ENCODE results near the gene ELN. TPM values are rescaled to one million over a fixed set of nuclear protein-coding genes. Genes with fewer than 3 reads are reported as not detected.

ELN gene
- total and polyA plus RNA-seq, 2 donors (not counting 1 experiment from before 2014, with no cell fraction given) = not detected

DNA sequence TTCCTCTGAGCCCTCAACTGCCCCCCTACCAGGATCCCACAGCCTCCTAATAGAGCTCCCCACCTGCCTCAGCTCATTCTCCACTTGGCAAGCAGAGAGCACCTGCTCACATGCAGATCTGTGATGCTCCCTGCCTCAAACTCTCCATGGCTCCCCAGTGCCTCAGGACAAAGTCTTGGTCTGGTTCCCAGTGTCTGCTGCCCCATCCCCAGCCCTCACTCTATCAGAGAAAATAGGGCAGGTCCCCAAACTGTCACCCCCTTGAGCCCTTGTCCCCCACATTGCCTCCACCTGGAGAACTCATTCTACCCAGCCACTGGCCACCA, 20.8 kb upstream of the ELN start:
- H3K79me2 ChIP-seq (ENCODE audit: control insufficient read depth, insufficient read depth, low read length) = no peaks in the 10 kb centered on the region
- H3K4me3 Mint-ChIP-seq = no peak overlapping the region
- H3K9ac ChIP-seq (ENCODE audit: low read length) = no peak overlapping the region
- H3K4me1 ChIP-seq (ENCODE audit: control insufficient read depth in 2 of 2, insufficient read depth in 2 of 2, low read length in 2 of 2) = no peaks in the 10 kb centered on the region
- POLR2A ChIA-PET = no interaction called here
- H3K4me2 ChIP-seq (replicated peaks; ENCODE audit: low read depth, low read length, poor library complexity, severe bottlenecking) = no peak overlapping the region
- CTCF ChIA-PET = no interaction called here
- no peaks in the 10 kb centered on the region for H3K27me3 Mint-ChIP-seq
- no peaks in the 10 kb centered on the region for H3K9me3 Mint-ChIP-seq (ENCODE audit: insufficient read depth)
- peaks cover 6% of the 10 kb centered on the region for H3K4me1 Mint-ChIP-seq
- H2AFZ ChIP-seq (ENCODE audit: insufficient read depth, low read depth, low read length, poor library complexity, severe bottlenecking) = no peak overlapping the region
- no peak for TF ChIP-seq EZH2 (IDR thresholded peaks at IDR 0.05; ENCODE audit: borderline replicate concordance, insufficient read depth, low read depth, low read length, poor library complexity, severe bottlenecking)
- TF ChIP-seq, protein P1, sequence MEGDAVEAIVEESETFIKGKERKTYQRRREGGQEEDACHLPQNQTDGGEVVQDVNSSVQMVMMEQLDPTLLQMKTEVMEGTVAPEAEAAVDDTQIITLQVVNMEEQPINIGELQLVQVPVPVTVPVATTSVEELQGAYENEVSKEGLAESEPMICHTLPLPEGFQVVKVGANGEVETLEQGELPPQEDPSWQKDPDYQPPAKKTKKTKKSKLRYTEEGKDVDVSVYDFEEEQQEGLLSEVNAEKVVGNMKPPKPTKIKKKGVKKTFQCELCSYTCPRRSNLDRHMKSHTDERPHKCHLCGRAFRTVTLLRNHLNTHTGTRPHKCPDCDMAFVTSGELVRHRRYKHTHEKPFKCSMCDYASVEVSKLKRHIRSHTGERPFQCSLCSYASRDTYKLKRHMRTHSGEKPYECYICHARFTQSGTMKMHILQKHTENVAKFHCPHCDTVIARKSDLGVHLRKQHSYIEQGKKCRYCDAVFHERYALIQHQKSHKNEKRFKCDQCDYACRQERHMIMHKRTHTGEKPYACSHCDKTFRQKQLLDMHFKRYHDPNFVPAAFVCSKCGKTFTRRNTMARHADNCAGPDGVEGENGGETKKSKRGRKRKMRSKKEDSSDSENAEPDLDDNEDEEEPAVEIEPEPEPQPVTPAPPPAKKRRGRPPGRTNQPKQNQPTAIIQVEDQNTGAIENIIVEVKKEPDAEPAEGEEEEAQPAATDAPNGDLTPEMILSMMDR (IDR thresholded peaks at IDR 0.05) = no peak
- intact Hi-C loops (cut with micrococcal nuclease) = no loop called here
- H3K9me3 ChIP-seq (ENCODE audit: control extremely low read depth in 1 of 3, control insufficient read depth in 2 of 3, insufficient read depth in 1 of 3, low read length in 2 of 3) = no peaks in the 10 kb centered on the region
- H3K4me3 ChIP-seq (ENCODE audit: control extremely low read depth in 1 of 5, extremely low read depth in 1 of 5, insufficient read depth in 1 of 5, low read depth in 2 of 5, low read length in 4 of 5) = no peak overlapping the region
- no peak for DNase-seq
- H3K27ac Mint-ChIP-seq = no peak overlapping the region
- H3K36me3 ChIP-seq (replicated peaks in 1 of 2; ENCODE audit: control extremely low read depth in 1 of 2, control insufficient read depth in 1 of 2, extremely low read depth in 1 of 2, insufficient read depth in 2 of 2, low read length in 1 of 2) = no peaks in the 10 kb centered on the region
- no peaks in the 10 kb centered on the region for H3K27me3 ChIP-seq (replicated peaks in 1 of 4; ENCODE audit: control extremely low read depth in 1 of 4, control insufficient read depth in 3 of 4, insufficient read depth in 4 of 4, low read length in 3 of 4)
- ATAC-seq (ENCODE audit: low read depth) = no peak
- H4K20me1 ChIP-seq (ENCODE audit: control insufficient read depth, insufficient read depth, low read length, poor library complexity, severe bottlenecking) = no peaks in the 10 kb centered on the region
- H3K27ac ChIP-seq (ENCODE audit: low read length in 2 of 2) = no peak overlapping the region

DNA sequence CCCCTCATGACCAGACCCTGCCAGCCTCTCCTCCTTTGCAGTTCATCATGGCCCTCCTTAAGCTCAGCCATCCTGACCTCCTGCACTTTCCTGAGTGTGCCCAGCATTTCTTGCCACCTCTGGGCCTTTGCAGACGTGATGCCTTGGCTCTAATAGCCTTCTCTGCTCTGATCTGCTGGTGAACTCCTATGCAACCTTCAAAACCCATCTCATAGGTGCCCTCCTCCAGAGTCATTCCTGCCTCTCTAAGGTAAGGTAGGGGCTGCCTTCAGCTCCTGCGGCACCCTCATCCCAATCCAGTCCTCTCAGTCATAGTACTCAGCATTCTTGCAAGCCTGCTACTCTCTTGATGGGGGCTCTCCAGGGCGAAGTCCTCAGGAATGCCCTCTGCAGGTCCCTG, 19.3 kb upstream of the ELN start:
- H3K4me3 Mint-ChIP-seq = no peak overlapping the region
- Histone ChIP-seq H3K79me2 (ENCODE audit: control insufficient read depth, insufficient read depth, low read length) (no peaks in the 10 kb centered on the region), H3K4me2 (replicated peaks; ENCODE audit: low read depth, low read length, poor library complexity, severe bottlenecking) (no peak overlapping the region), H3K9ac (ENCODE audit: low read length) (no peak overlapping the region), H3K36me3 (replicated peaks in 1 of 2; ENCODE audit: control extremely low read depth in 1 of 2, control insufficient read depth in 1 of 2, extremely low read depth in 1 of 2, insufficient read depth in 2 of 2, low read length in 1 of 2) (no peaks in the 10 kb centered on the region), H2AFZ (ENCODE audit: insufficient read depth, low read depth, low read length, poor library complexity, severe bottlenecking) (no peak overlapping the region), H3K4me1 (ENCODE audit: control insufficient read depth in 2 of 2, insufficient read depth in 2 of 2, low read length in 2 of 2) (peaks cover 0 to 8% of the 10 kb centered on the region in 2 donors), H3K27me3 (replicated peaks in 1 of 4; ENCODE audit: control extremely low read depth in 1 of 4, control insufficient read depth in 3 of 4, insufficient read depth in 4 of 4, low read length in 3 of 4) (peaks cover 0 to 3% (median 0%) of the 10 kb centered on the region in 4 experiments), H3K4me3 (ENCODE audit: control extremely low read depth in 1 of 5, extremely low read depth in 1 of 5, insufficient read depth in 1 of 5, low read depth in 2 of 5, low read length in 4 of 5) (no peak overlapping the region), H3K27ac (ENCODE audit: low read length in 2 of 2) (no peak overlapping the region), H4K20me1 (ENCODE audit: control insufficient read depth, insufficient read depth, low read length, poor library complexity, severe bottlenecking) (no peaks in the 10 kb centered on the region), H3K9me3 (ENCODE audit: control extremely low read depth in 1 of 3, control insufficient read depth in 2 of 3, insufficient read depth in 1 of 3, low read length in 2 of 3) (no peaks in the 10 kb centered on the region)
- ATAC-seq (ENCODE audit: low read depth) (no peak), DNase-seq (no peak)
- WGBS (ENCODE audit: insufficient coverage) = 87% methylated on average over 2 of the region's 3 CpGs
- no peaks in the 10 kb centered on the region for H3K9me3 Mint-ChIP-seq (ENCODE audit: insufficient read depth)
- intact Hi-C loops (cut with micrococcal nuclease) = no loop called here
- POLR2A ChIA-PET = no interaction called here
- TF ChIP-seq, protein P1 (IDR thresholded peaks at IDR 0.05) = no peak
- no peak for TF ChIP-seq EZH2 (IDR thresholded peaks at IDR 0.05; ENCODE audit: borderline replicate concordance, insufficient read depth, low read depth, low read length, poor library complexity, severe bottlenecking)
- H3K4me1 Mint-ChIP-seq = peaks cover 4% of the 10 kb centered on the region
- CTCF ChIA-PET = interaction anchor here (0.5 kb wide), 1 partner anchor 442 kb away, joined by 3 read pairs; no protein-coding TSS in a partner anchor
- peak overlapping the region; percentile 20 for H3K27ac Mint-ChIP-seq
- no peaks in the 10 kb centered on the region for H3K27me3 Mint-ChIP-seq
